ENCODE measurements around the gene BCL2L11.

Gene BCL2L11

GRCh38 chr2:111169268-111169667 is 48.6 kb downstream of the BCL2L11 start:
- Mint-ChIP-seq H3K9me3 (no peaks in the 10 kb centered on the region), H3K36me3 (ENCODE audit: low read depth) (peaks cover 23% of the 10 kb centered on the region), H3K4me1 (peaks cover 19% of the 10 kb centered on the region), H3K4me3 (no peak overlapping the region), H3K27me3 (ENCODE audit: low read depth, poor library complexity) (no peaks in the 10 kb centered on the region), H3K27ac (peak overlapping the region; percentile 84)
- no peak for TF ChIP-seq CTCF (IDR thresholded peaks at IDR 0.05)
- no peak for DNase-seq

- no peak overlapping the region for H3K27ac Mint-ChIP-seq
- H3K4me3 Mint-ChIP-seq: no peak overlapping the region
These were observed 49.2 kb downstream of the BCL2L11 start for GRCh38 chr2:111169924-111170323.

GRCh38 chr2:111171337-111171930 is 50.7 kb downstream of the BCL2L11 start:
- no peak for TF ChIP-seq CTCF (IDR thresholded peaks at IDR 0.05)
- Mint-ChIP-seq H3K27me3 (ENCODE audit: low read depth, poor library complexity) (no peaks in the 10 kb centered on the region), H3K27ac (no peak overlapping the region), H3K4me1 (peaks cover 17% of the 10 kb centered on the region), H3K9me3 (no peaks in the 10 kb centered on the region), H3K4me3 (no peak overlapping the region), H3K36me3 (ENCODE audit: low read depth) (peaks cover 9% of the 10 kb centered on the region)
- DNase-seq: no peak

More at GRCh38 chr2:111169924-111170323, 49.2 kb downstream of the BCL2L11 start:
- H3K36me3 Mint-ChIP-seq (ENCODE audit: low read depth): peaks cover 17% of the 10 kb centered on the region
- no peaks in the 10 kb centered on the region for H3K9me3 Mint-ChIP-seq
- H3K27me3 Mint-ChIP-seq (ENCODE audit: low read depth, poor library complexity): no peaks in the 10 kb centered on the region
- no peak for TF ChIP-seq CTCF (IDR thresholded peaks at IDR 0.05)
- H3K4me1 Mint-ChIP-seq: peaks cover 20% of the 10 kb centered on the region
- DNase-seq: no peak

GRCh38 chr2:111172666-111173065 is 52.0 kb downstream of the BCL2L11 start:
- H3K9me3 Mint-ChIP-seq: no peaks in the 10 kb centered on the region
- H3K27ac Mint-ChIP-seq: no peak overlapping the region
- H3K27me3 Mint-ChIP-seq (ENCODE audit: low read depth, poor library complexity): peaks cover under 1% of the 10 kb centered on the region
- H3K36me3 Mint-ChIP-seq (ENCODE audit: low read depth): no peaks in the 10 kb centered on the region
- no peak overlapping the region for H3K4me3 Mint-ChIP-seq
- TF ChIP-seq CTCF (IDR thresholded peaks at IDR 0.05): no peak
- peaks cover 17% of the 10 kb centered on the region for H3K4me1 Mint-ChIP-seq
- DNase-seq: no peak

GRCh38 chr2:111173338-111173737 is 52.6 kb downstream of the BCL2L11 start:
- no peak for TF ChIP-seq CTCF (IDR thresholded peaks at IDR 0.05)
- H3K27ac Mint-ChIP-seq: no peak overlapping the region
- peaks cover 17% of the 10 kb centered on the region for H3K4me1 Mint-ChIP-seq
- H3K4me3 Mint-ChIP-seq: no peak overlapping the region
- H3K27me3 Mint-ChIP-seq (ENCODE audit: low read depth, poor library complexity): peaks cover 4% of the 10 kb centered on the region
- DNase-seq: no peak
- no peaks in the 10 kb centered on the region for H3K9me3 Mint-ChIP-seq
- H3K36me3 Mint-ChIP-seq (ENCODE audit: low read depth): no peaks in the 10 kb centered on the region

- no peak overlapping the region for H3K4me3 Mint-ChIP-seq
- no peaks in the 10 kb centered on the region for H3K36me3 Mint-ChIP-seq (ENCODE audit: low read depth)
- no peak for DNase-seq
- peaks cover 4% of the 10 kb centered on the region for H3K27me3 Mint-ChIP-seq (ENCODE audit: low read depth, poor library complexity)
- TF ChIP-seq CTCF (IDR thresholded peaks at IDR 0.05): no peak
- H3K4me1 Mint-ChIP-seq: peaks cover 17% of the 10 kb centered on the region
- no peaks in the 10 kb centered on the region for H3K9me3 Mint-ChIP-seq
- no peak overlapping the region for H3K27ac Mint-ChIP-seq
These were observed 53.1 kb downstream of the BCL2L11 start for GRCh38 chr2:111173856-111174255.
